ENCODE results near the gene CBL.
"Not testable (repeated sequence)": the region's sequence is repeated elsewhere in the genome, so short reads cannot be mapped to it uniquely, and the experiment has no call there.

Gene CBL

GRCh38 chr11:119185981-119186634 lies 20.0 kb upstream of the CBL start:
- DNase-seq: no peak

- no peak for DNase-seq
Measured at GRCh38 chr11:119187123-119187892, 18.8 kb upstream of the CBL start.

- no peak for DNase-seq
Measured at GRCh38 chr11:119188067-119188466, 18.1 kb upstream of the CBL start.

GRCh38 chr11:119188887-119189286 lies 17.3 kb upstream of the CBL start:
- no peak for DNase-seq

- DNase-seq: no peak
Measured at GRCh38 chr11:119189393-119189792, 16.7 kb upstream of the CBL start.

GRCh38 chr11:119190531-119190930 lies 15.6 kb upstream of the CBL start:
- DNase-seq: no peak

GRCh38 chr11:119191265-119191664 lies 14.9 kb upstream of the CBL start:
- DNase-seq: not testable (repeated sequence)

- no peak for DNase-seq
Measured at GRCh38 chr11:119192111-119192510, 14.0 kb upstream of the CBL start.

- no peak for DNase-seq
Measured at GRCh38 chr11:119193001-119193400, 13.1 kb upstream of the CBL start.

GRCh38 chr11:119193626-119194025 lies 12.5 kb upstream of the CBL start:
- no peak for DNase-seq

- no peak for DNase-seq
Measured at GRCh38 chr11:119194811-119195440, 11.2 kb upstream of the CBL start.

GRCh38 chr11:119195680-119196079 lies 10.5 kb upstream of the CBL start:
- DNase-seq: no peak

- DNase-seq: peak; percentile 49
Measured at GRCh38 chr11:119196833-119197483, 9.2 kb upstream of the CBL start.

GRCh38 chr11:119198925-119199324 lies 7.2 kb upstream of the CBL start:
- DNase-seq: no peak

GRCh38 chr11:119201236-119201635 lies 4.9 kb upstream of the CBL start:
- not testable (repeated sequence) for DNase-seq

- DNase-seq: no peak
Measured at GRCh38 chr11:119202554-119202953, 3.6 kb upstream of the CBL start.

- no peak for DNase-seq
Measured at GRCh38 chr11:119204066-119204465, 2.1 kb upstream of the CBL start.

GRCh38 chr11:119205080-119205479 lies 1.1 kb upstream of the CBL start:
- no peak for DNase-seq

GRCh38 chr11:119206511-119207414 lies 624 bp downstream of the CBL start:
- DNase-seq: peak; percentile 71

- DNase-seq: no peak
Measured at GRCh38 chr11:119207415-119207960, 1.3 kb downstream of the CBL start.

GRCh38 chr11:119209186-119209585 lies 3.0 kb downstream of the CBL start:
- no peak for DNase-seq

- no peak for DNase-seq
Measured at GRCh38 chr11:119210050-119210449, 3.9 kb downstream of the CBL start.
